ENCODE results near the gene SPAG16.
A peak's percentile ranks its signal among the peaks of the same experiment; 100 is the strongest.

SPAG16 gene

DNA sequence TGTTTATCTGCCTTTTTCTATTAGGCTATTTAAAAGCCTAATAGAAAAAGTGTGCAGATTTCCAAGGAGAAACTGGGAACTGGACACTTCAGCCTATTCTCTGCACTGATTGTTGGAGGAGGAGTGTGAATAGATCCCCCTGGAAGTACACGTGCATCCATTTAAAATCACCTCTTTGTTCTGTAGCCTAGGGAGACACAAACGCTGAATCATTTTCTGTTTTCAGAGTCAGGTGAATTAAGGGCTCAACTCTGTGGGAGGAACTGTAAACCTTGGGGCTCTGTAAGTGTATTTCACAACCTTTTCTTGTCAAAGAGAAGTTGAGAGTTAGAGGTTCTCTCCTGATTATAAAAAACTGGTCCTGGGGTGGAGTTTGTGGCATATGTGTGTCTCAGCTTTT, 159.7 kb downstream of the SPAG16 start:
- WGBS, 2 experiments (ENCODE audit: insufficient coverage in 2 of 2): 90 to 92% methylated on average over 2 of the region's 2 CpGs
- Histone ChIP-seq H3K36me3 (ENCODE audit: control insufficient read depth, insufficient read depth, low read length) (no peaks in the 10 kb centered on the region), H3K4me3 (ENCODE audit: extremely low read depth, insufficient read depth, low read length, poor library complexity, severe bottlenecking) (no peak overlapping the region), H3K27ac (ENCODE audit: low read depth, low read length, severe bottlenecking) (no peak overlapping the region), H3K9me3 (ENCODE audit: control insufficient read depth, low read length) (no peaks in the 10 kb centered on the region), H3K4me1 (ENCODE audit: control insufficient read depth, insufficient read depth, low read length, poor library complexity, severe bottlenecking) (no peaks in the 10 kb centered on the region)

DNA sequence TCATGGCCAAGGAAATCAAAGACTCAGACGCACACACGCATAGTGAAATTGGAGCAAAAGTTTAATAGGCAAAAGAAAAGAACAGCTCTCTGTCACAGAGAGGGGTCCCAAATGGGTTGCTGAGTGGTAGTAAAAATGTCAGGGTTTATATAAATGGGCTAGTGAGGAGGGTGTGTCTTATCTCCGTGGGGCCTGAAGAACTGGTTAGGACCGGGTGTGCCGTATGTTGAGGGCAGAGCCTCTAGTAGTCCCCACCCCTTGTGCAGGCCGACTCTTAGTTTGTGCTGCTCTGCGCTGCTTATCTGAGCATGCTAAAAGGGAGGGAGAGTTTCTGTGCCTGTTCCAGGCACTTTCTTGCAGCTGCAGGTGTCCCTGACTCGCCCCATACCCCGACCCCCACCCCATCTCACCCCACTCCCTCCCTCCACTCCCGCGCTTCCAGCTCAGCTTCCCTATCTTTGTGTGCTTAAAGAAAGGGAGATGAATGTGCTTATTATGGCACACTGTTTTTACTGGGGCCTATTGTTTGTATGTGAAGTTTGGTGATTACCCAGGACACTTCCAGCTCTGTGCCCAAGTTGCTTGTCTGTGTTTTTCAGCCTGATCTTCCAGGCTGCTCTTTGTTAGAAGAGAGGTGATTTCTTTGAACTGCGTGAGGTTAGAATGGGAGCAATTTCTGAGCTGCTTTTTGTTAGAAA, 167.4 kb downstream of the SPAG16 start:
- 64 to 85% methylated on average over 3 to 5 of the region's 12 CpGs for WGBS, 2 experiments (ENCODE audit: insufficient coverage in 2 of 2)
- no peaks in the 10 kb centered on the region for H3K36me3 ChIP-seq (ENCODE audit: control insufficient read depth, insufficient read depth, low read length)
- H3K27ac ChIP-seq (ENCODE audit: low read depth, low read length, severe bottlenecking): peak overlapping the region; percentile 79
- H3K4me1 ChIP-seq (ENCODE audit: control insufficient read depth, insufficient read depth, low read length, poor library complexity, severe bottlenecking): peaks cover 4% of the 10 kb centered on the region
- no peak overlapping the region for H3K4me3 ChIP-seq (ENCODE audit: extremely low read depth, insufficient read depth, low read length, poor library complexity, severe bottlenecking)
- peaks cover 6% of the 10 kb centered on the region for H3K9me3 ChIP-seq (ENCODE audit: control insufficient read depth, low read length)

DNA sequence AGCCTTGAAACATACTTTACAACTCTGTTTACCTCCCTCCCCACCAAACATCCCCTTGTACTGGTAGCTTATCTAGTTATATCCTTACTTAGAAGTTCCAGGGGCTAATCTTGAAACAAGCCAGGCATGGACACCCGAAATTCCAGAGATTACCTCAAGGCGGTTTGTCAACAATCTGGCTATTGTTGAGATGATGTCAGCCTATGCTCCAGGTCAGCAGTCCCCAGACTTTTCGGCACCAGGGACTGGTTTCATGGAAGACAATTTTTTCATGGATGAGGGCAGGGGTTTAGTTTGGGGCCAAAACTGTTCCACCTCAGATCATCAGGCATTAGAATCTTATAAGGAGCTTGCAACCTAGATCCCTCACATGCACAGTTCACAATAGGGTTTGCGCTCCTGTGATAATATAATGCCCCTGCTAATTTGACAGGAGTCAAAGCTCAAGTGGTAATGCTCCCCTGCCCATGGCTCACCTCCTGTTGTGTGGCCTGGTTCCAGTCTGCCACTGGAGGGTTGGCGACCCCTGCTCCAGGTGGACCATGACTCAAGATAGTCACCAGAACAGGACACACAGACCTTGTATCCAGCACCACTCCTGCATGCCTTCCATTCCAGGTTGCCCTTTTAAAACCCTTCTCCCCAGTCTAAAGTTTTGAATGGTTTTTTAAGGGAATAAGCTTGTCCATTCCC, 171.2 kb downstream of the SPAG16 start:
- Histone ChIP-seq H3K27ac (ENCODE audit: low read depth, low read length, severe bottlenecking) (peak overlapping the region; percentile 90), H3K36me3 (ENCODE audit: control insufficient read depth, insufficient read depth, low read length) (no peaks in the 10 kb centered on the region), H3K4me3 (ENCODE audit: extremely low read depth, insufficient read depth, low read length, poor library complexity, severe bottlenecking) (no peak overlapping the region), H3K4me1 (ENCODE audit: control insufficient read depth, insufficient read depth, low read length, poor library complexity, severe bottlenecking) (peaks cover 9% of the 10 kb centered on the region), H3K9me3 (ENCODE audit: control insufficient read depth, low read length) (no peaks in the 10 kb centered on the region)
- WGBS, 2 experiments (ENCODE audit: insufficient coverage in 2 of 2): 69 to 77% methylated on average over 4 to 5 of the region's 5 CpGs

DNA sequence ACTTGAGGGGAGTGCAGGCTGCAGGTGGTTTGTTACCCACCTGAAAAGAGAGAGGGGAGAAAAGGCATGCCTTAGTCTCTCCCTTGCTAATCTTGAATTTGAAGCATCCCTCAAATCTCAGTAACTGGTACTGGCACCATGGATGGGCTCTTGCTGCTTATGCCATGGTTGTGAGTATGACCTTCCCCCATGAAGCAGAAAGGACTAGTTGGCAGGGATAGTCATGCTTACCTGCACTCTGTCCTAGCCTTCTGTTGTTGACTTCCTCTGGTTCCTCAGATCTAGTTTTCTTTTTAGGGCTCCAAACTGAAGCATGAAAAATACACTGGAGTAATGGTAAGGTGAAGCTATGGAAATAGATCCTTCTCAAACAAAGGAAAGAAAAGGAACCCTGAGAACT, 191.2 kb downstream of the SPAG16 start:
- no peak overlapping the region for H3K4me3 ChIP-seq (ENCODE audit: extremely low read depth, insufficient read depth, low read length, poor library complexity, severe bottlenecking)

DNA sequence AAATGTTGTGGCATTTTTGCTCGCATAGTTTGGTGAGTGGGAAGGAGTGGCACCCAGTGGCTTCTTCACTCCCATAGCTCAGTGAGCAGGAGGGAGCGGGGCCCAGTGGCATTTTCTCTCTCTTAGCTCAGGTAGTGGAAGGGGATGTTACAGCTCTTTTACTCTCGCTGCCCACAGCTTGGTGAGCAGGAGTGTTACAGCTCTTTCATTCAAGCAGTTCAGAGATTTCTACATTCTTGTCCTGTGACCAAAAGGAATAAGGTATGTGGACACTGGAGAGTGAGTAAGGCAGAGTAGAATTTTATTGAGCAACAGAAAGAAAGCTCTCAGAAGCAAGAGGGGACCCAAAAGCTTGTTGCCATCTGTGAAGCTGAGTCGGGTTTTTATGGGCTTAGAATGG, 192.4 kb downstream of the SPAG16 start:
- 80 to 81% methylated on average over 1 to 2 of the region's 4 CpGs for WGBS, 2 experiments (ENCODE audit: insufficient coverage in 2 of 2)
- H3K9me3 ChIP-seq (ENCODE audit: control insufficient read depth, low read length): peaks cover 33% of the 10 kb centered on the region
- H3K4me1 ChIP-seq (ENCODE audit: control insufficient read depth, insufficient read depth, low read length, poor library complexity, severe bottlenecking): no peaks in the 10 kb centered on the region
- H3K4me3 ChIP-seq (ENCODE audit: extremely low read depth, insufficient read depth, low read length, poor library complexity, severe bottlenecking): no peak overlapping the region
- no peak overlapping the region for H3K27ac ChIP-seq (ENCODE audit: low read depth, low read length, severe bottlenecking)
- no peaks in the 10 kb centered on the region for H3K36me3 ChIP-seq (ENCODE audit: control insufficient read depth, insufficient read depth, low read length)

More for the DNA sequence above, 191.2 kb downstream of the SPAG16 start:
- H3K4me1 ChIP-seq (ENCODE audit: control insufficient read depth, insufficient read depth, low read length, poor library complexity, severe bottlenecking): no peaks in the 10 kb centered on the region
- H3K27ac ChIP-seq (ENCODE audit: low read depth, low read length, severe bottlenecking): no peak overlapping the region
- no peaks in the 10 kb centered on the region for H3K36me3 ChIP-seq (ENCODE audit: control insufficient read depth, insufficient read depth, low read length)
- peaks cover 33% of the 10 kb centered on the region for H3K9me3 ChIP-seq (ENCODE audit: control insufficient read depth, low read length)

DNA sequence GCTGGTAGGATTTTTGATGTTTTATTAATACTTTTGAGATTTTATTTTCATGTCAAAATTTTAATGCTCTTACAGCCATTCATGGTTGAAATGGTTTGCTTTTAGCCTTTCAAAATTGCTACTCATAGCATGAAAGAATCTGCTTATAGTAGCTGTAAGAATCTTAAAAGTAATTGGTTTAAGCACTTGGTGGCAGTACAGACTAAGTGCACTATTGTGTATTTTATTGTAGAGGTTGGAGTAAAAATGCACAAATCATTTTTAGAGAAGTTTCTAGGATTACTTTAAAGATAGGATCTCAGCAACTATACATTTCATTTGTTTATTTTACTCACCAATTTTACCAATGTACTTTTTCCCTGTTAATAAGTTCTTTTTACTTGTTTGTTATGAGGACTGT, 205.8 kb downstream of the SPAG16 start:
- no peaks in the 10 kb centered on the region for H3K4me1 ChIP-seq (ENCODE audit: control insufficient read depth, insufficient read depth, low read length, poor library complexity, severe bottlenecking)
- H3K9me3 ChIP-seq (ENCODE audit: control insufficient read depth, low read length): no peaks in the 10 kb centered on the region
- no peaks in the 10 kb centered on the region for H3K36me3 ChIP-seq (ENCODE audit: control insufficient read depth, insufficient read depth, low read length)

DNA sequence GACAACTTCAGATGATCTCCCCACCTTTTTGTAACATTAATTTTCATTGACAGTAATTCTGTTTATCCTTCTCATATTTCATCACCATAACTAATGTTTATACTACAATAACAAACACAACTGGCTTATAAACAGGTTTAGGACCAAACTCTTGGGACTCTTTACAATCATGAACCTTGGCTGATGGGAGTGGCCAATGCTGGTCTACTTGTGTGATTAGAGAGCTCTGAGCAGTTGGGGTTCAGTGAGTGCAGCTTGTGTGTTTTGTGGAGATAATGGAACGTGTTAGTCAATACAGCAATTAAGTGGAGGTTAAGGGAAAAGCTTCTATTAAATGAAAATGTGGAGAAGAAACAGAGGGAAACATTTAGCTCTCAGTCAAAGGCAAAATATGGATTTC, 207.1 kb downstream of the SPAG16 start:
- H3K27ac ChIP-seq (ENCODE audit: low read depth, low read length, severe bottlenecking): no peak overlapping the region
- no peak overlapping the region for H3K4me3 ChIP-seq (ENCODE audit: extremely low read depth, insufficient read depth, low read length, poor library complexity, severe bottlenecking)
- no peaks in the 10 kb centered on the region for H3K36me3 ChIP-seq (ENCODE audit: control insufficient read depth, insufficient read depth, low read length)
- no peaks in the 10 kb centered on the region for H3K4me1 ChIP-seq (ENCODE audit: control insufficient read depth, insufficient read depth, low read length, poor library complexity, severe bottlenecking)
- no peaks in the 10 kb centered on the region for H3K9me3 ChIP-seq (ENCODE audit: control insufficient read depth, low read length)
- 40 to 63% methylated on average over 1 of the region's 1 CpG for WGBS, 2 experiments (ENCODE audit: insufficient coverage in 2 of 2)

More for the DNA sequence above, 205.8 kb downstream of the SPAG16 start:
- no peak overlapping the region for H3K4me3 ChIP-seq (ENCODE audit: extremely low read depth, insufficient read depth, low read length, poor library complexity, severe bottlenecking)
- H3K27ac ChIP-seq (ENCODE audit: low read depth, low read length, severe bottlenecking): no peak overlapping the region

DNA sequence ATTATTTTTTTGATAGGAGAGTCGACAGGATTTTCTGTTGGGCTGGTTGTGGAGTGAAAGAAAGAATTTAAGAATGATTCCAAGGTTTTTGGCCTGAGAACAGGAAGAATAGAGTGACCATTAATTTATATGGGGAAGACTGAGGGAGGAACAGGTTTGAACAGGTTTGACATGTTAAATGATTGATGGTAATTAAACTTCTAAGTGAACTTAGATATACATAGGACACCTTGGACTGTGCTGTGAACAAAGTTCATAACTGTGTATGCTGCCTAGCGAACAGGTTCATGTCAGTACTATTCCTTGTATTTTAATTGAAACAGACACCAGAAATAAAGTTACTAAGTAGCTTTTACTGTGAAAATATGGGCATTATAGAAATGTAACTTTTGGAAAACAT, 212.0 kb downstream of the SPAG16 start:
- 40 to 100% methylated on average over 1 of the region's 2 CpGs for WGBS, 2 experiments (ENCODE audit: insufficient coverage in 2 of 2)
- no peak overlapping the region for H3K27ac ChIP-seq (ENCODE audit: low read depth, low read length, severe bottlenecking)
- no peak overlapping the region for H3K4me3 ChIP-seq (ENCODE audit: extremely low read depth, insufficient read depth, low read length, poor library complexity, severe bottlenecking)
- H3K36me3 ChIP-seq (ENCODE audit: control insufficient read depth, insufficient read depth, low read length): no peaks in the 10 kb centered on the region
- no peaks in the 10 kb centered on the region for H3K4me1 ChIP-seq (ENCODE audit: control insufficient read depth, insufficient read depth, low read length, poor library complexity, severe bottlenecking)
- H3K9me3 ChIP-seq (ENCODE audit: control insufficient read depth, low read length): no peaks in the 10 kb centered on the region

DNA sequence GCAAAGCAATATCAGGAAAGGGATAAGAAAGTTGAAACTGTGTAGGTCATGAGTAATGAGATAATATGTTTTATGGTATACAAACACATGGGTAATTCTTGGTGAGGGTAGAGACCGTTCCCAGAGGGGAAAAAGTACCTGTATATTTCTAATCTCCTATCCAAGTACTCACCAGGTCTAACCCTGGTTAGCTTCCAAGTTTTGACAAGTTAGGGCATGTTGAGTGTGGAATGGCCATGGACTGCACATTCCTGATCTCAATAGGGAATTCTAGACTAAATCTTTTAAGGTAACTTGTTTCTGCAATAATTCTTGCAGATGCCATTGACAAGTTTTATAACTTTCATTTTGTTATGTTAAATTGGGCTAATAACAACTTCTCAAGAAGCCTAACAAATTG, 216.6 kb downstream of the SPAG16 start:
- H3K9me3 ChIP-seq (ENCODE audit: control insufficient read depth, low read length): no peaks in the 10 kb centered on the region
- H3K4me1 ChIP-seq (ENCODE audit: control insufficient read depth, insufficient read depth, low read length, poor library complexity, severe bottlenecking): no peaks in the 10 kb centered on the region
- H3K36me3 ChIP-seq (ENCODE audit: control insufficient read depth, insufficient read depth, low read length): no peaks in the 10 kb centered on the region
- WGBS, 2 experiments (ENCODE audit: insufficient coverage in 2 of 2): no CpG with 5 or more reads among the region's 1 CpG
- no peak overlapping the region for H3K27ac ChIP-seq (ENCODE audit: low read depth, low read length, severe bottlenecking)
- H3K4me3 ChIP-seq (ENCODE audit: extremely low read depth, insufficient read depth, low read length, poor library complexity, severe bottlenecking): no peak overlapping the region

DNA sequence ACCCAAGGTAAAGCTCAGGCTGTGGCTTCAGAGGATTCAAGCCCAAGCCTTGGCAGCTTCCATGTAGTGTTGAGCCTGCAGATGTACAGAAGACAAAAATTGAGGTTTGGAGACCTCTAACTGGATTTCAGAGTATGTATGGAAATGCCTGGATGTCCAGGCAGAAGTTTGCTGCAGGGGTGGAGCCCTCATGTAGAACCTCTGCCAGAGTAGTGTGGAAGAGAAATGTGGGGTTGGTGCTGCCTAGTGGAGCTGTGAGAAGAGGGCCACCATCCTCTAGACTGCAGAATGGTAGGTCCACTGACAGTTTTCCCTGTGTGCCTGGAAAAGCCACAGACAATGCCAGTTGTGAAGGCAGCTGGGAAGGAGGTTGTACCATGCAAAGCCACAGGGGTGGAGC, 239.9 kb downstream of the SPAG16 start:
- H3K27ac ChIP-seq (ENCODE audit: low read depth, low read length, severe bottlenecking): no peak overlapping the region
- no peaks in the 10 kb centered on the region for H3K36me3 ChIP-seq (ENCODE audit: control insufficient read depth, insufficient read depth, low read length)
- H3K9me3 ChIP-seq (ENCODE audit: control insufficient read depth, low read length): peaks cover 15% of the 10 kb centered on the region
- H3K4me1 ChIP-seq (ENCODE audit: control insufficient read depth, insufficient read depth, low read length, poor library complexity, severe bottlenecking): no peaks in the 10 kb centered on the region
- no peak overlapping the region for H3K4me3 ChIP-seq (ENCODE audit: extremely low read depth, insufficient read depth, low read length, poor library complexity, severe bottlenecking)

DNA sequence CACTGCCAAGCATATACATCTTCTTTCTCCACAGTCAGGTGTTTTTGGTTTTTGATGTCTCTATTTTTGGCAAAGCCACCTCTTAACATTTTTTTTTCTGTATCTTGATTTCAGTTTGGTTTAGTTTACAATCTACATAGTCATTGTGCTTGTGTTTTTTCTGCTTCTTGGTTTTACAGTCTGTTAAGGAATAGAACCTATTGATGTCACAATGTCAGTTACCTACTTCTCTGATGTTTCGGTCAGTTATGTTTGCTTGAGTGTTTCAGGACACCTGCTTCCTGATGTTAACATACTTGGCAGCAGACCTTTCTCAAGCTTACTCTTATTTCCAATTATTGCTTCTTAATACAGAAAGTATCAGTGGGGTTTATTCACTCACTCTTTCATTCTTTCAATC, 253.3 kb downstream of the SPAG16 start:
- Histone ChIP-seq H3K9me3 (ENCODE audit: control insufficient read depth, low read length) (no peaks in the 10 kb centered on the region), H3K4me1 (ENCODE audit: control insufficient read depth, insufficient read depth, low read length, poor library complexity, severe bottlenecking) (no peaks in the 10 kb centered on the region), H3K36me3 (ENCODE audit: control insufficient read depth, insufficient read depth, low read length) (no peaks in the 10 kb centered on the region), H3K27ac (ENCODE audit: low read depth, low read length, severe bottlenecking) (no peak overlapping the region), H3K4me3 (ENCODE audit: extremely low read depth, insufficient read depth, low read length, poor library complexity, severe bottlenecking) (no peak overlapping the region)
- WGBS, 2 experiments (ENCODE audit: insufficient coverage in 2 of 2): 100% methylated on average over 1 of the region's 1 CpG; no CpG with 5 or more reads in 1 of the 2 experiments
